Tibial nerve (tissue), 4 donors: ENCODE data around the gene PDLIM5. TPM values are rescaled to one million over a fixed set of nuclear protein-coding genes. Genes with fewer than 3 reads are reported as not detected.

Experiments used
- DNase-seq, 2 donors: peaks; one replicate each; pipeline ENCODE4 v3.0.0-alpha.2; 2019; ENCODE audit warnings: low spot score in 2 of 2
- H3K27ac ChIP-seq, 4 donors: fragments of 200-600 bp; sonication (generic) in 3 of 4; one replicate each; pipeline ENCODE4 v1.5.1; 2017 to 2019; ENCODE audit warnings: mild to moderate bottlenecking in 1 of 4
- H3K27me3 ChIP-seq, 2 donors: fragments of 200-600 bp; sonication (generic) in 1 of 2; one replicate each; pipeline versions ENCODE4 v1.5.1 to v1.6.0; 2017 to 2019
- H3K36me3 ChIP-seq, 3 donors: fragments of 200-600 bp; sonication (generic); one replicate each; pipeline ENCODE4 v1.5.1; 2018 to 2019
- H3K4me1 ChIP-seq, 4 donors: fragments of 200-600 bp; sonication (generic) in 3 of 4; one replicate each; pipeline ENCODE4 v1.5.1; 2017 to 2019
- H3K4me3 ChIP-seq, 4 donors: fragments of 200-600 bp; sonication (generic) in 3 of 4; one replicate each; pipeline ENCODE4 v1.5.1; 2017 to 2019; ENCODE audit warnings: mild to moderate bottlenecking in 1 of 4, moderate library complexity in 1 of 4
- H3K9me3 ChIP-seq, 4 donors: fragments of 200-600 bp; sonication (generic) in 3 of 4; one replicate each; pipeline ENCODE4 v1.5.1; 2017 to 2019
- CTCF ChIP-seq, 5 experiments: fragments of 200-600 bp in 3 of 5; fragments of 450-650 bp in 2 of 5; sonication (generic) in 3 of 5; IDR thresholded peaks; one replicate each; pipeline ENCODE4 v1.5.1; 2016 to 2019; ENCODE audit warnings: antibody characterized with exemption in 5 of 5, mild to moderate bottlenecking in 3 of 5, moderate library complexity in 2 of 5
- EP300 ChIP-seq, 2 donors: sonication (generic); formaldehyde crosslinking; IDR thresholded peaks; one replicate each; pipeline ENCODE4 v1.6.1; 2017; ENCODE audit warnings: antibody characterized with exemption in 2 of 2, mild to moderate bottlenecking in 1 of 2
- POLR2A ChIP-seq, 2 donors: fragments of 450-650 bp; IDR thresholded peaks; one replicate each; pipeline ENCODE4 v1.6.1; 2017; ENCODE audit warnings: antibody characterized with exemption in 2 of 2, mild to moderate bottlenecking in 2 of 2, moderate library complexity in 2 of 2
- WGBS, 2 donors: methylation state at CpG; one replicate each; pipeline ENCODE4 v1.1.5; 2018; 5-methylcytosine and 5-hydroxymethylcytosine counted together
- total RNA-seq, 4 donors: library from RNA; depleted of rRNA; stranded (reverse); fragments of >200 nt; gene quantifications; one replicate each; pipeline ENCODE4 v1.1.0, GENCODE V29; 2016

Gene PDLIM5
- total RNA-seq, 4 donors from 2014 or later = 73.5 to 117 (median 98.2) TPM

- DNase-seq = no peak
- peaks cover 0 to 4% (median 0%) of the 10 kb centered on the region in 3 donors for H3K36me3 ChIP-seq
- H3K27ac ChIP-seq = no peak overlapping the region
- no peaks in the 10 kb centered on the region for H3K9me3 ChIP-seq
- no peak overlapping the region for H3K4me3 ChIP-seq
- 93 to 94% methylated on average over 2 of the region's 2 CpGs for WGBS, 2 donors
- TF ChIP-seq EP300 (IDR thresholded peaks at IDR 0.05) = no peak
- TF ChIP-seq CTCF (IDR thresholded peaks at IDR 0.05) = no peak
- no peak for TF ChIP-seq POLR2A (IDR thresholded peaks at IDR 0.05)
- H3K27me3 ChIP-seq = no peaks in the 10 kb centered on the region
- H3K4me1 ChIP-seq = peaks cover 0 to 45% (median 3%) of the 10 kb centered on the region in 4 donors
Measured at GRCh38 chr4:94495408-94495807, 43.7 kb downstream of the PDLIM5 start.

- Histone ChIP-seq H3K4me3 (no peak overlapping the region), H3K27me3 (no peaks in the 10 kb centered on the region), H3K4me1 (peaks cover 0 to 36% (median 0%) of the 10 kb centered on the region in 4 donors), H3K36me3 (peaks cover 0 to 4% (median 0%) of the 10 kb centered on the region in 3 donors), H3K27ac (no peak overlapping the region), H3K9me3 (no peaks in the 10 kb centered on the region)
- TF ChIP-seq EP300 (IDR thresholded peaks at IDR 0.05) (no peak), POLR2A (IDR thresholded peaks at IDR 0.05) (no peak), CTCF (IDR thresholded peaks at IDR 0.05) (no peak)
- 73 to 84% methylated on average over 2 of the region's 2 CpGs for WGBS, 2 donors
- DNase-seq = no peak
Measured at GRCh38 chr4:94497690-94498089, 45.9 kb downstream of the PDLIM5 start.

GRCh38 chr4:94498502-94498901 lies 46.8 kb downstream of the PDLIM5 start:
- TF ChIP-seq CTCF (IDR thresholded peaks at IDR 0.05) (no peak), POLR2A (IDR thresholded peaks at IDR 0.05) (no peak), EP300 (IDR thresholded peaks at IDR 0.05) (no peak)
- Histone ChIP-seq H3K4me3 (no peak overlapping the region), H3K9me3 (no peaks in the 10 kb centered on the region), H3K4me1 (peaks cover 0 to 40% (median 0%) of the 10 kb centered on the region in 4 donors), H3K27ac (no peak overlapping the region), H3K36me3 (peaks cover 0 to 4% (median 0%) of the 10 kb centered on the region in 3 donors), H3K27me3 (no peaks in the 10 kb centered on the region)
- DNase-seq = no peak
- WGBS, 2 donors = 78 to 81% methylated on average over 1 of the region's 1 CpG

GRCh38 chr4:94500685-94501084 lies 48.9 kb downstream of the PDLIM5 start:
- H3K4me3 ChIP-seq = no peak overlapping the region
- no peaks in the 10 kb centered on the region for H3K27me3 ChIP-seq
- no peak overlapping the region for H3K27ac ChIP-seq
- 59 to 69% methylated on average over 3 of the region's 3 CpGs for WGBS, 2 donors
- DNase-seq = no peak
- no peaks in the 10 kb centered on the region for H3K36me3 ChIP-seq
- no peak for TF ChIP-seq POLR2A (IDR thresholded peaks at IDR 0.05)
- no peak for TF ChIP-seq EP300 (IDR thresholded peaks at IDR 0.05)
- TF ChIP-seq CTCF (IDR thresholded peaks at IDR 0.05) = no peak
- H3K9me3 ChIP-seq = no peaks in the 10 kb centered on the region
- peaks cover 0 to 51% (median 0%) of the 10 kb centered on the region in 4 donors for H3K4me1 ChIP-seq

GRCh38 chr4:94504545-94504944 lies 52.8 kb downstream of the PDLIM5 start:
- WGBS, 2 donors = 95% methylated on average over 4 of the region's 4 CpGs
- peaks cover 0 to 46% (median 8%) of the 10 kb centered on the region in 4 donors for H3K4me1 ChIP-seq
- H3K27ac ChIP-seq = no peak overlapping the region
- H3K36me3 ChIP-seq = no peaks in the 10 kb centered on the region
- TF ChIP-seq CTCF (IDR thresholded peaks at IDR 0.05) (no peak), EP300 (IDR thresholded peaks at IDR 0.05) (no peak), POLR2A (IDR thresholded peaks at IDR 0.05) (no peak)
- no peaks in the 10 kb centered on the region for H3K27me3 ChIP-seq
- no peak overlapping the region for H3K4me3 ChIP-seq
- no peak for DNase-seq
- H3K9me3 ChIP-seq = no peaks in the 10 kb centered on the region
